Kidney glomerular epithelial cell (primary cell): ENCODE results near the gene ING5.

ENCODE experiments used
- DNase-seq: peaks from one replicate; lab custom pipeline; 2025; lab: John Stamatoyannopoulos, UW

Gene ING5

GRCh38 chr2:241776336-241777169 lies 74.7 kb downstream of the ING5 start, which contains the start of gene GAL3ST2:
TSS of gene GAL3ST2 (plus strand) at chr2:241776822. CDS start at chr2:241776956, 134 bp downstream.
- DNase-seq: no peak

- DNase-seq: peak; percentile 68
These were observed 75.4 kb downstream of the ING5 start for GRCh38 chr2:241777170-241777685.

- DNase-seq: peak; percentile 23
These were observed 76.1 kb downstream of the ING5 start for GRCh38 chr2:241777686-241778627.
